Activated CD4-positive, alpha-beta T cell treated with anti-CD3 and anti-CD28 coated beads, Interleukin-2, Interleukin-6, amounts not matched to agents 100 ng/mL and 50 ng/mL, durations not matched to agents 16 hours and 8 hours (primary cell): ENCODE measurements around the gene DACT3.

Experiments
- DNase-seq: peaks from one replicate; pipeline ENCODE4 v3.0.0-alpha.2; 2020

Gene DACT3

DNA sequence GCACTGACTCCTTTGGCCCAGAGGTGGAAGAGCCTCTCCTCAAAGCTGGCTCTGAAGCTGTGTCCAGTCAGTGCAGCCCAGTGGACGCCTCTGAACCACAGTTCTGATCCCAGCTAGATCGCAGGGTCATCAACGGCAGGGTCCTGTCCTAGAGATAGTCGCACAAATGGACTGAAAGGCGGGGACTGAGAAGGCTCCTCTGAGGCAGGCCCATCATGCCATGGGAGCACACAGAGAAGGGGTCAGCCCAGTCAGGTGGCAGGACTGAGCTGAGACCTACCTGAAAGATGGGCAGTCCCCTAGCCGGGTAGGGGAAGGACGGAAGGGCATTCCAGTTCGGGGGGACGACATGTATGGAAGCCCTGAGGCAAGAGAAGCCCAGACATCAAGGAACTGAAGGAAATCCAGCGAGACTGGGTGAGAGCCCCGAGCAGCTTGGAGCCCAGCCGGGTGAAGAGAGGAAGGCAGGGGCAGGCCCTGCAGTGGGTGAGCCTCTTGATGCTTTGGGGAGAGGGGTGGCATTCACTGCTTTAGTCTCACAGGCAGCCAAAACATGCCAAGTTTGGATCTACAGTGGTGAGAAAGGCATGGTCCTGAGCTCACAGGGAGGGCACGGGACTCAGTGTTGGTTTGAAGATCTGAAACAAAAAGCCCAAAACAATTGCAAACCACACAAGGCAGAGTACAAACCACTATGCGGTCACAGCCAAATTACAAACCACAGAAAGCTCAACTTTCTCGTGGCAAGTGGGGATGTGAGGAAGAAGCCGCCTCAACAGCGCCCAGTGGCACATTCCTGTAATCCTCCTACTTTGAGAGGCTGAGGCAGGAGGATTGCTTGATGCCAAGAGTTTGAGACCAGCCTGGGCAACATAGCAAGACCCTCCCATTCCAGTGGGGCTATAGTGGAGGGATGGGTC lies 49.9 kb downstream of the DACT3 start:
- peak; percentile 60 for DNase-seq

DNA sequence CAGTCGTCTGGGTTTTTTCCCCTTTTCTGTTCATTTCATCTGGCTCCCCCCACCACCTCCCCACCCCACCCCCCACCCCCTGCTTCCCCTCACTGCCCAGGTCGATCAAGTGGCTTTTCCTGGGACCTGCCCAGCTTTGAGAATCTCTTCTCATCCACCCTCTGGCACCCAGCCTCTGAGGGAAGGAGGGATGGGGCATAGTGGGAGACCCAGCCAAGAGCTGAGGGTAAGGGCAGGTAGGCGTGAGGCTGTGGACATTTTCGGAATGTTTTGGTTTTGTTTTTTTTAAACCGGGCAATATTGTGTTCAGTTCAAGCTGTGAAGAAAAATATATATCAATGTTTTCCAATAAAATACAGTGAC lies 50.6 kb downstream of the DACT3 start:
- no peak for DNase-seq

DNA sequence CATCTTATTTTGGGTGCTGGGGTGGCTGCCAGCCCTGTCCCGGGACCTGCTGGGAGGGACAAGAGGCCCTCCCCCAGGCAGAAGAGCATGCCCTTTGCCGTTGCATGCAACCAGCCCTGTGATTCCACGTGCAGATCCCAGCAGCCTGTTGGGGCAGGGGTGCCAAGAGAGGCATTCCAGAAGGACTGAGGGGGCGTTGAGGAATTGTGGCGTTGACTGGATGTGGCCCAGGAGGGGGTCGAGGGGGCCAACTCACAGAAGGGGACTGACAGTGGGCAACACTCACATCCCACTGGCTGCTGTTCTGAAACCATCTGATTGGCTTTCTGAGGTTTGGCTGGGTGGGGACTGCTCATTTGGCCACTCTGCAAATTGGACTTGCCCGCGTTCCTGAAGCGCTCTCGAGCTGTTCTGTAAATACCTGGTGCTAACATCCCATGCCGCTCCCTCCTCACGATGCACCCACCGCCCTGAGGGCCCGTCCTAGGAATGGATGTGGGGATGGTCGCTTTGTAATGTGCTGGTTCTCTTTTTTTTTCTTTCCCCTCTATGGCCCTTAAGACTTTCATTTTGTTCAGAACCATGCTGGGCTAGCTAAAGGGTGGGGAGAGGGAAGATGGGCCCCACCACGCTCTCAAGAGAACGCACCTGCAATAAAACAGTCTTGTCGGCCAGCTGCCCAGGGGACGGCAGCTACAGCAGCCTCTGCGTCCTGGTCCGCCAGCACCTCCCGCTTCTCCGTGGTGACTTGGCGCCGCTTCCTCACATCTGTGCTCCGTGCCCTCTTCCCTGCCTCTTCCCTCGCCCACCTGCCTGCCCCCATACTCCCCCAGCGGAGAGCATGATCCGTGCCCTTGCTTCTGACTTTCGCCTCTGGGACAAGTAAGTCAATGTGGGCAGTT lies 51.2 kb downstream of the DACT3 start:
- no peak for DNase-seq

DNA sequence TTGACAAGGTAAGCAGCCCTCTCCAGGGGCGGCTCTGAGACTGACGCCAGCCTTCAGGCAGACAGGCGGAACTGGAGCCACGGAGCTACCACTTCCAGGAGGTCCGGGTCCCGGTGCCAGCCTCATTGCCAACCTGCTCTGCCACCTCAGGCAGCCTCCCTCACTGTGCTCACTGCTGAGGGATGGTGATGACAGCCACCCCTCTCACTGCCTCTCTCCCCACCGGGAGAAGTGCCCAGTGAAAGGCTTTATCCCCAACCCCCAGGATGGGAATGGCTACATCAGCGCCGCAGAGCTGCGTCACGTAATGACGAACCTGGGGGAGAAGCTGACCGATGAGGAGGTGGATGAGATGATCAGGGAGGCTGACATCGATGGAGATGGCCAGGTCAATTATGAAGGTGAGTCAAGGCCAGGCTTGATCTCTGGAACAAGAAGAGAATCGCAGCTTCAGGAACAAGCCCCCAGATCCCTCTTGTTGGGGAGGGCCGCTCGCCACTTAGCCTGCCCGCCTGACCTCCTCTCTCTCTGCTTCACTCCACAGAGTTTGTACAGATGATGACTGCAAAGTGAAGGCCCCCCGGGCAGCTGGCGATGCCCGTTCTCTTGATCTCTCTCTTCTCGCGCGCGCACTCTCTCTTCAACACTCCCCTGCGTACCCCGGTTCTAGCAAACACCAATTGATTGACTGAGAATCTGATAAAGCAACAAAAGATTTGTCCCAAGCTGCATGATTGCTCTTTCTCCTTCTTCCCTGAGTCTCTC lies 52.2 kb downstream of the DACT3 start:
- DNase-seq = no peak

DNA sequence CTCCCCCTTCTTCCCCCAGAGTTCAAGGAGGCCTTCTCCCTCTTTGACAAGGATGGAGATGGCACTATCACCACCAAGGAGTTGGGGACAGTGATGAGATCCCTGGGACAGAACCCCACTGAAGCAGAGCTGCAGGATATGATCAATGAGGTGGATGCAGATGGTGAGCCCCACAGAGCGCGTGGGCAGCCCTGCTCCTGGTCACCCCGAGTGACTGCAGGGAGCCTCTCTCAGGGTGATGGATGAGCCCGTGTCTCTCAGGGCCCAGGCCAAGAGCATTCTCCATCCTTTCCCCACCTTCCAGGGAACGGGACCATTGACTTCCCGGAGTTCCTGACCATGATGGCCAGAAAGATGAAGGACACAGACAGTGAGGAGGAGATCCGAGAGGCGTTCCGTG lies 52.8 kb downstream of the DACT3 start:
- no peak for DNase-seq

DNA sequence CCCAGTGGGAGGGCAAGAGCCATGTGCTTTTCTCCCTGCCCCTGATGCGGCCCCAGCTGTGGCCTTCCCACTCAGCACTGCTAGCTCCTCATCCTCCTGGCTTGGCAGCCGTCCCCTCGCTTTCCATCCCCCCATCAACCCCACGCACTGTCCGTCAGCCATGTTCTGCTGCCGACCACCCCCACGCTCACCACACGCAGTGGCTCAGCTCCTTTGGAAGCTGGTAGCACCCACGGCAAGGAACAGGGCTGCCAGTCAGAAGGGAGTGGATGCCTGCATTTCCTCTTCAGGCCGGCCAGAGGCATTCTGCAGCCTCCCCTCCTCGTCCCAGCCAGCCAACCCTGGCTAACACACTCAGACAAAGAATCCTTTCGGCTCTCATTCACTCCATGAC lies 53.5 kb downstream of the DACT3 start:
- DNase-seq = no peak

DNA sequence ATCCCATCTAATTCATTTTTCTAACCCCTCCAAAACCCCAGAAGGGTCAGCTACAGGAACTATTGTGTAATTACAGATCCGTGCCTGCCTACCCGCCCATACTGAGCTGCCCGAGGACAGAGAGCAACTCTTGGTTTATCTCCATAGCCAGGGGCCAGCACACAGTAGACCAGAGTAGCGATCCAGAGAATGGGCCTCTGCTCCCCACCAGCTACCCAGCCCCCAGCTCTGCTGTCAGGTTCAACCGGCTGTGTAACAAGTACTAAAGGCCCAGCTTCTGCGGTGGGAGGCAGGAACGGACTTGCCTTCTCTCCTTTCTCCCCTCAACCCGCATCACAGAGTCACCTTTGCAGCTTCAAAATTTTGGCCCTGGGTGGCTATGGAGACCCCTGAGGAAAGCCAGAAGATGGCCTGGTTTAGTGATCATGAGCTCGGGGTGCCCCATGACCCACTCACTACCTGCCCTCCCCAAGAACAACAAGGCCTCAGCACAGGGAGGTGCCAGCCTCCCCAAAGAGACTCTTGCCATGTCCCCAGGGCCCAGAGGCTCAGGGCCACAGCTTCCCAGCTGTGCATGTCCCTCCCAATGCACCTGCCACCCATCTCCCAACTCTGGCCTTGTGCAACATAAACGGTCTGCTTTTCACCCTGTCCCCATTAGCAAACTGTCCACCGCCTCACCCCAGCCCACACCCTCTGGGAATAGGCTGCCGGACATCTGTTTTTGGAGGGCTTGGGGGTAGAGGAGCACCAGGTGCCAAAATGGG lies 54.1 kb downstream of the DACT3 start:
- DNase-seq = no peak

DNA sequence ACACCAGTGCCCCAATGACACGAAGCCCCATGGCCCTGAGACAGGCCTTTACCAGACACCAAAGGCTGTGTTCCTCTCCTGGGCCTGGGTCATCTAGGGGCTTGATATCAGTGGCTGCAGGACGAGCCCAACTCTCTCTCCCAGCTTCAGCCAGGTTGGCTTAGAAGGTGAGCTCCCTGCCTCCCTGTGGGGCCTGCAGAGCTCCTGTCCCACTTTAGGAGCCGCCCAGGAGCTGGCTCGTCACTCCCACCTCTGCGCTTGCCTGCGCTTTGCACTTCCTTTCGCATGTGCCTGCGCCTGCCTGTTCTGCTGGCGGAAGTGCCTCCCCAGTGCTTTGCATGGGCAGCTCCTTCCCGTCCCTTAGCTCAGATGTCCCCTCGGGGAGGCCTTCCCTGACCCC lies 55.0 kb downstream of the DACT3 start:
- no peak for DNase-seq

DNA sequence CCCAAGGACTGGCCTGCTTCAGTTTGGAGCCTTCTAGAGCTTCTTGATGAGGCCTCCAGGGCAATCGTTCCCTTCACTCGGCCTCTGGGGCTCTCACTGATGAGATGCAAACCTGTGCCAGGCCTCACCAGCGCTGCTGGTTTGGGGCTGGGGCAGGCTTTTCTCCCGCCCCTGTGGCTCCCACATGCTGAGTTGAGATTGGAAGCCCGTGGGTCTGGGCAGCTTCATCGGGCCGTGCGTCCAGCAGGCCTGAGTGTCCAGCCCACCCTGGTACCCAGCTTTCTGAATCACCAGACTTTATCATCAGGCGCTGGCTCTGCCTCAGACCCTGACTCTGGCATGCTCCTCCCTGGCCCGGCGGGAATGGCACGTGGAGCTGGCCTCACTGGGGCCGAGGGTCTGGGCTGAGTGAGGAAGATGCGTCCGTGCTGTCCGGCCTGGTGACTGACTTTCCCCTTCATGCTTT lies 55.6 kb downstream of the DACT3 start:
- no peak for DNase-seq

DNA sequence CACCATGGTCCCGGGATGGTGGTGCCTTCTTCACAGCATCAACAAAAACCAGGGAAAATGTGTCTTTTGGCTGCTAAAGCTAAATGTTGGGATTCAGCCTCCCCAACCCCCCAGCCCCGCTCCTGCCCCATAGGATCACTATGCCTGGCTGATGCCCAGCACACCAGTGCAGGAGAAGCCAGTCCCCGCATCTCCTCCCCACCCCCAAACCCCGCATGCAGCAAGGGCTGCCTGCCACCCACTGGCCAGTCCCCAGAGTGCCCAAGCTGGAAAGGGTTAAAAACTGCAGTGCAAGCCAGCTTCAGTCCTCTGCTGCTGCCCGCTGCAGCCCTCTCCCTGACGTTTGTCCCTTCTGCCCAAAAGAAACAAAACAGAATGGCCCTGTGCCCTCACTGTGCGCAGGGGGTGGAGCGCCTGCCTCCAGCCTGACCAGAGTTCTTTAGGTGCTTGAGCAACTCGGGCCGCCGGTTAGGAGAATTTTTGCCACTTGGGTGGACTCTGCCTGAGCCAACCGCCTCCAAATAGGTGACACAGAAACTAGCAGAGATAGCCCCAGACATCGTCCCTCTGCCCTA lies 56.1 kb downstream of the DACT3 start:
- DNase-seq = no peak

DNA sequence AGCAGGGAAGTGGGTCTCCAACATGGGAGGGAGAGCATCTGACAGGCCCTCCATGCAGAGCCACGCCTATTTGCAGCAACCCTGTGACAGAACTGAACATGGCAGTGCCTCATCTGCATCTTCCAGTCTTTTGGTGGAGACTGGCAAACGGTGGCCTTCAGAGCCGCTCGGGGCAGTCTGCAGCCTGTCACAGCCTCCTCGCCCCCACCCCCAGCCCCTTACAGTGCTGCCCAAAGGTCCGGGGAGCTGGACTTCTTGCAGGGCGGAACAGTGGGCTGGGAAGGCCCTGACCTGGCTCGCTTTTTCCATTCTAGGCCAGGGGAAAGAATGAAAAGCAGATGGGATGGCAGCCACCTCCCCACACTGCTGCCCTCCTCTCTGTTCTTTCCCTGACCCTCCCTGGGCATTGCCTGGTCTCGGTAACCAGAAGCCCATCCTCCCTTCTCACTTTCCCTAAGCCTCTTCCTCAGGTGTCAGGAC lies 57.2 kb downstream of the DACT3 start:
- DNase-seq = no peak

DNA sequence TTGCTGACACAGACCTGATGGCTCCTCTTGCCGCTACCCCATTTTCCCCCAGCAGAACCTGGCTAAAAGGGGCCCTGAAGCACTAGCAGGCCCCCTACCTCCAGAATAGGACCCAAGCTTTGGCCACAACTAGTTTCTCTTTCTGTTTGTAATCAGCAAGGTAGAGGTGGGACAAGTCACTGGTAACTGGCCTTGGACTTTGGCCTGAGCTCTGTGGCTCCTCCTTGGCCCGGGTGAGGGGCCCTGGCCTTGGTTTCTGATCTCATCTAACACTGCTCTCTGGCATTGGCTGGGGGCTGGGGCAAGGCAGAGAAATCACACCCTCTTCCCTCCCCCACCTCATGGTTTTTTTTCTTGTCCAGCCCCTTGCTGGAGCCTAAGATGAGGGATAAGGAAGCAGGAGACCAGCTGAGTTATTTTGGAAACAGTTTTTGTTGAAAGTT lies 57.8 kb downstream of the DACT3 start:
- DNase-seq = no peak

DNA sequence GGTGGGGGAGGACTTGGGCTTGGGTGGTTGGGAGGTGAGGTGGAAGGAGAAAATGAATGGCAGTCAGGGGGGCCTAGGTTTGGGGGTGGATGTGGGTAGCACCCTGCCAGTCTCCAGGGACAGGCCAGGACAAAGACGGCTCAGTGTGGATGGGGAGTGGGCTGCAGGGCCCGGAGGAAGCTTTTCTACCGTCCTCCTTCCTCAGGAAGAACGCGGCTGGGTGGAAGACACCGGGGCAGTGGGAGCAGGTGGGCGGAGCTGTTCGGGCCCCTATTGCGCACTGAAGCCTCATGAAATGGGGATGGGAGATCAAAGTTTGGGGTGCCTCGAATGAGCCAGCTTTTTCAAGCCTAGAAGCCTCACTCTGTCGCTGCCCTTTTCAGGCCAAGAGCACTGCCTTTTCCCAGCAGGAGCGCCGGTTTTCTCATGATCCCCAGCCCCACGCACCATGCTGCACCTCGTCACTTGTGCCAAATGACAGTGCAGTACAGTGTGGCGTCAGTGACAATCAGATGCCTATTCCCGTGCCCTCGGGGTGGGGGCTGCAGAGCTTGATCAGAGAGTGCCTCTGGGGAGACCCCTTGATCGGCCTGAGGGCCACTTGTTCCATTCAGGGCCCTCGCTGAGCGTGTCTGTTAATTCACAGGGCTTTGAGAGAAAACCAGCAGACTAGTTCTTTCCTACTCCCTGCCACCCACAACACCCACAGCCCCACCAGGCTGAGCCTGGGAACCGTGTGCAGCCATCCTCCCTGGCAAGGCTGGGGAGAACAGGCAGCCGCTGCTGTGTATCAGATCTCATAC lies 58.4 kb downstream of the DACT3 start:
- DNase-seq = peak; percentile 55

DNA sequence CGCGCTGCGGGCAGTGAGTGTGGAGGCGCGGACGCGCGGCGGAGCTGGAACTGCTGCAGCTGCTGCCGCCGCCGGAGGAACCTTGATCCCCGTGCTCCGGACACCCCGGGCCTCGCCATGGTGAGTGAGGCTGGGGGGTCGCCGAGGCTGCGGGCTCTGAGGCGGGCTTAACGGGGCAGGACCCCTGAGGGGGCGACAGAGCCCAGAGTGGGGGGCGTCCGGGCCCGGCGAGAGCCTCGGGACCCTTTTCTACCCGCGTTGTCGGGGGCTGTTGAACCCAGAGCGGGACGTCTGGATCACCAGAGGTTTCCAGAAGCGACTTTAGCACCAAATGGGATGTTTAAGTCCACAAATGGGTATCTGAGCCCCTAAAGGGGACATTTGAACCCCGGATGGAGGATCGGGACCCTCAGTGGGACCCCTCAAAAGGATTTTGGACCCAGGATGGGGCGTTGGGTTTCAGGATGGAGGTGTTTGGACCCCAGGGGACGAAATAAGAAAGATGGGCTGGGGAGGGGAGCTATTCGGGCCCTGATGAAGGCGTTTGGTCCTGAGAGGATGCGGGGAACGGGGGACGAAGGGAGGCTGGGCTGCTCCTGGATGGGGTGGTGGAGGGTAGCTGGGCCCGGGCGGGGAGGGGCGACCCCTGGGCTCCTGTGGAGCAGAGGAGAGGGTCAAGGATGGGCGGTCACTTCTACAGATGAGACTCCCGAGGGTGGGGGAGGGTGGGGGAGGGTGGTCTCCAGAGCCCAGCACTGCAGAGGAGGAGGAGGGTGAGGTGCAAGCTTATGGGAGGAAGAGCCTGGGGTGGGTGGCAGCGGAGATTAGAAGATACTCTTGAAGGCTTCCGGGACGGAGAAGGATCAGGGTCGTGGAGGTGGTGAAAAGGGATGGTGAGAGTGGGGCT lies 59.4 kb downstream of the DACT3 start, which contains the start of gene CALM3:
TSS of gene CALM3 (plus strand) at position 13 of the 907 bp plus-strand sequence. CDS start at position 118, 105 bp downstream.
- no peak for DNase-seq

DNA sequence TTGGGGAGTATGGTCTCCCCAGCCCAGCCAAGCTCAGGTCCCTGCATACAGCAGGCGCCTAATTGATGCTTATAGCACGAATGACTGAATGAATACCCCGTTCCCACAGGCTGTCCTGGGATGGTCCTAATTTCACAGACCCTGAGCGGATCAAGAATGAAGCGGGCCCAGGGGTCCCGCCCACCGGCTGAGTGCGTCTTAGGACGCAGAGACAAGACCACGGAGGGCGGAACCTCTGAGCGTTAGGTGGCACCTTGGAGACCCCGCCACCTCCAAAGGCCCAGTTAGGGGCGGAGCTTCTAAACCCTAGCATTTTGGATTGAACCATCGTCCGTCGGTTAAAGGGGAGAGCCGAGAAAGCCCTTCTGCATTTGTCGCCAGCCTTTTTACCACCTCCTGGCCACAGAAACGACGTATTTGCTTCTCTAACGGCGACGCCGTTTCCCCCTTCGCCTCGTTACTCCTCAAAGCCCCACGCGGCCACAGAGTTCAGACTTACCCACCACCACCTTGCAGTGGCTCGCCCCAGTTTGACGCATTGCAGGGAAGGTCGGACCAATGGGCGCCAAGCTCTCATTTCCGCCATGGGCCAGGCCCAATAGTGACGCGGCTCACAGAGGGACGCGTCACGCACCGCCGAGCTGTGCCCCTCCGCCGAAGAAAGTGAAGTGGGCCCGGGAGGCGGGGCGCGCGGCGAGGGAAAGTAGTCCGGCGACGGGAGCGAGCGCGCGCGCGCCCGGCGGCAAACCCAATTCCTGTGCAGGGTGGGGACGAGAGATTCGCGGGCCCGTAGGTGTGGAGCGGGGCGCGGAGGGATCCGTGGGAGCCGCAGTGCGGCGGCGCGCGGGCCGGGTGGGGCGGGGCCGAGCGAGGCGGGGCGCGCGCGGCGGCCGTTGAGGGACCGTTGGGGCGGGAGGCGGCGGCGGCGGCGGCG lies 60.3 kb downstream of the DACT3 start:
- DNase-seq = peak; percentile 97

DNA sequence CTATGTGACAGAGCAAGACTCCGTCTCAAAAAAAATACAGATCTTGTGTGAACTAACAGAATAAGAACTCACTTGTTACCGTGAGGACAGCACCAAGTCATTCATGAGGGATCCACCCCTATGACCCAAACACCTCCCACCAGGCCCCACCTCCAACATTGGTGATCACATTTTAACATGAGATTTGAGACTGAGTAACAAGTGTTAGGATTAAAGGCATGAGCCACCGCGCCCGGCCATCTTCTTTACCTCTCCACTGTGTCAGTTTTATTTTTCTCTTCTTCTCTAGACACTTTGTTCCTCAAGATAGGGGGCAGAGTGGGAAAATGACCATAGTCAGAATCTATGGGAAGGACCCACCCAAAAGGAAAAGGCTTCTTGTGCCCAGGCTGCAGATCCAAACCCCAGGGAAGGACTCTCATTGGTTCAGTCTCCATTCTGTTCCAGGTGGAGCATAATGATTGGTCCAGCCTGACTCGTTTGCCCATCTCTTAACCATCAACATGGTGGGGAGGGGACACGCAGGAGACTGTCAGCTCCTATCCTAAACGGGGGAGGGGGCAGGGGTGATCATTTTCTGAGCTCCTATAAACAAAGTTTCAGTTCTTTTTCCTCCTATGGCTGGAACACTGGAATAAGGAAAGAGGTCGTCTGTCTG lies 61.1 kb downstream of the DACT3 start:
- DNase-seq = no peak

DNA sequence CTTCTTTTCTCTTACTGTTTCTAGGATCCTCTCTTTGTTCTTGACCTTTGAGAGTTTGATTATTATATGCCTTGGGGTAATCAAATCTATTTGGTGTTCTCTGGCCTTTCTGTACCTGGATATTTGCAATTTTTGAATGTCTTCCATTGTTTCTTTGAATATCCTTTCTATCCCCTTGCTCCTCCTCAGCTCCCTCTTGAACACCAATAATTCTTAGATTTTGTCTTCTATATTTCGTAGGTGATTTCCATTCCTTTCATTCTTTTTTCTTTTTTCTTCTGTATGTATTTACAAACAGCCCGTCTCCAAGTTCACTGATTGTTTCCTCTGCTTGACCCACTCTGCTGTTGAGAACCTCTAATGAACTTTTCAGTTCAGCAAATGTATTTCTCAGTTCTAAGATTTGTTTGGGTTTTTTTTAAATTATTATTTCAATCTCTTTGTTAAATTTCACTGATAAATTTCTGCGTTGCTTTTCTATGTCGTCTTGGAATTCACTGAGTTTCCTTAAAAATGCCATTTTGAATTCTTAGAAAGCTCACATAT lies 62.5 kb downstream of the DACT3 start:
- DNase-seq = no peak
